Fibroblast of lung (primary cell): ENCODE data around the gene IER3.

Source experiments
- CTCF ChIP-seq, 2 donors: IDR thresholded peaks in 1 of 2; conservative IDR thresholded peaks in 1 of 2; 1 replicate in 1 of 2; 2 replicates in 1 of 2; pipeline ENCODE4 v1.5.1; 2011 to 2012; ENCODE audit warnings: low read length in 2 of 2, control low read depth in 1 of 2, inconsistent platforms in 1 of 2, low read depth in 1 of 2, mild to moderate bottlenecking in 1 of 2
- EZH2 ChIP-seq: IDR thresholded peaks from 2 replicates; pipeline ENCODE4 v1.5.1; 2012; ENCODE audit warnings: low read length, control low read depth, mild to moderate bottlenecking; ENCODE audit errors: missing control alignments

GRCh38 chr6:30768634-30769087 is 24.3 kb upstream of the IER3 start:
- no peak for TF ChIP-seq CTCF (conservative IDR thresholded peaks at IDR 0.05 in 1 of 2, IDR thresholded peaks at IDR 0.05 in 1 of 2; ENCODE audit: low read depth in 1 of 2, low read length in 2 of 2)
- TF ChIP-seq EZH2, result no peak
